ENCODE measurements around the gene TP53BP1.

GRCh38 chr15:43406808-43407207 lies 86.1 kb downstream of the TP53BP1 start:
- TF ChIP-seq CTCF (IDR thresholded peaks at IDR 0.05 in 4 of 5, conservative IDR thresholded peaks at IDR 0.05 in 1 of 5) (no peak), POLR2A (IDR thresholded peaks at IDR 0.05) (no peak)
